HepG2 (cell line): ENCODE data around the gene POLN. TPM values are rescaled to one million over a fixed set of nuclear protein-coding genes. Genes with fewer than 3 reads are reported as not detected.

Experiments used
- ATRX ChIP-seq: sonication (generic); formaldehyde crosslinking; IDR thresholded peaks from 2 replicates; pipeline ENCODE4 v1.4.0; 2020; ENCODE audit warnings: missing genetic modification reagents, borderline replicate concordance
- ERF ChIP-seq: IDR thresholded peaks from 2 replicates; pipeline ENCODE4 v1.6.1; 2018; ENCODE audit warnings: missing biosample characterization, missing genetic modification reagents
- FOSL1 ChIP-seq: sonication (generic); formaldehyde crosslinking; IDR thresholded peaks from 2 replicates; pipeline ENCODE4 v1.9.0; 2021; ENCODE audit warnings: missing genetic modification reagents, borderline replicate concordance
- HDAC2 ChIP-seq: sonication (generic); formaldehyde crosslinking; IDR thresholded peaks from 2 replicates; pipeline ENCODE4 v1.4.0; 2020; ENCODE audit warnings: missing genetic modification reagents
- HNRNPL ChIP-seq: fragments of 200-400 bp; formaldehyde crosslinking; IDR thresholded peaks from 2 replicates; pipeline ENCODE4 v1.6.1; 2017; ENCODE audit warnings: mild to moderate bottlenecking, low read depth, low read length
- MIXL1 ChIP-seq: IDR thresholded peaks from 2 replicates; pipeline ENCODE4 v1.6.1; 2016
- NCOR1 ChIP-seq: fragments of 200-600 bp; sonication (generic); IDR thresholded peaks from 2 replicates; pipeline ENCODE4 v1.7.0; 2017; ENCODE audit warnings: antibody characterized with exemption, low read length, borderline replicate concordance
- NFYC ChIP-seq: IDR thresholded peaks from 2 replicates; pipeline ENCODE4 v1.6.1; 2016; ENCODE audit warnings: missing genetic modification reagents, missing compliant biosample characterization
- PHB2 ChIP-seq: fragments of 450-650 bp; IDR thresholded peaks from 2 replicates; pipeline ENCODE4 v1.6.1; 2018; ENCODE audit not compliant: partially characterized antibody
- RAD21 ChIP-seq: fragments of 450-650 bp; formaldehyde crosslinking; IDR thresholded peaks from 2 replicates; pipeline ENCODE4 v1.5.0; 2020; ENCODE audit warnings: mild to moderate bottlenecking
- SALL2 ChIP-seq: sonication (generic); formaldehyde crosslinking; IDR thresholded peaks from 2 replicates; pipeline ENCODE4 v1.8.1; 2023; ENCODE audit warnings: mild to moderate bottlenecking, missing genetic modification reagents, inconsistent platforms
- SIN3A ChIP-seq: IDR thresholded peaks from 2 replicates; pipeline ENCODE4 v1.6.1; 2011; ENCODE audit warnings: low read depth, mild to moderate bottlenecking, control low read depth, low read length, borderline replicate concordance
- SNAPC2 ChIP-seq: sonication (generic); formaldehyde crosslinking; IDR thresholded peaks from 2 replicates; pipeline ENCODE4 v1.8.1; 2022; ENCODE audit warnings: mild to moderate bottlenecking, missing genetic modification reagents
- SOX13 ChIP-seq, 3 experiments: fragments of 450-650 bp in 1 of 3; sonication (generic) in 1 of 3; formaldehyde crosslinking in 1 of 3; IDR thresholded peaks in 2 of 3; conservative IDR thresholded peaks in 1 of 3; 2 replicates each; pipeline versions ENCODE4 v1.5.0 to v1.6.1; 2016 to 2020; ENCODE audit warnings: antibody characterized with exemption in 1 of 3, mild to moderate bottlenecking in 1 of 3, missing compliant biosample characterization in 1 of 3, missing genetic modification reagents in 1 of 3, moderate library complexity in 1 of 3
- XRCC5 ChIP-seq: fragments of 200-400 bp; formaldehyde crosslinking; optimal IDR thresholded peaks from 2 replicates; pipeline ENCODE3; 2017; ENCODE audit warnings: mild to moderate bottlenecking, low read length
- ZFP37 ChIP-seq: sonication (generic); formaldehyde crosslinking; IDR thresholded peaks from 2 replicates; pipeline ENCODE4 v1.4.0; 2020; ENCODE audit warnings: missing genetic modification reagents, borderline replicate concordance
- ZNF205 ChIP-seq: IDR thresholded peaks from 2 replicates; pipeline ENCODE4 v1.6.1; 2018; ENCODE audit warnings: missing biosample characterization, missing genetic modification reagents
- ZNF260 ChIP-seq: sonication (generic); formaldehyde crosslinking; IDR thresholded peaks from 2 replicates; pipeline ENCODE4 v1.4.0; 2020; ENCODE audit warnings: missing genetic modification reagents, low read depth, mild to moderate bottlenecking, borderline replicate concordance
- ZNF331 ChIP-seq: sonication (generic); formaldehyde crosslinking; IDR thresholded peaks from 2 replicates; pipeline ENCODE4 v1.4.0; 2020; ENCODE audit warnings: missing genetic modification reagents
- ZNF354B ChIP-seq: sonication (generic); formaldehyde crosslinking; IDR thresholded peaks from 2 replicates; pipeline ENCODE4 v1.8.0; 2022; ENCODE audit warnings: mild to moderate bottlenecking, missing genetic modification reagents
- ZNF501 ChIP-seq: sonication (generic); formaldehyde crosslinking; IDR thresholded peaks from 2 replicates; pipeline ENCODE4 v1.5.1; 2020; ENCODE audit warnings: mild to moderate bottlenecking, moderate library complexity, missing genetic modification reagents
- ZNF557 ChIP-seq: sonication (generic); formaldehyde crosslinking; IDR thresholded peaks from 2 replicates; pipeline ENCODE4 v1.4.0; 2020; ENCODE audit warnings: missing genetic modification reagents
- ZNF7 ChIP-seq: IDR thresholded peaks from 2 replicates; pipeline ENCODE4 v1.6.1; 2016; ENCODE audit warnings: missing biosample characterization, missing genetic modification reagents
- ZNF775 ChIP-seq: sonication (generic); formaldehyde crosslinking; IDR thresholded peaks from 2 replicates; pipeline ENCODE4 v1.4.0; 2020; ENCODE audit warnings: missing genetic modification reagents, mild to moderate bottlenecking, moderate library complexity, borderline replicate concordance
- ZSCAN31 ChIP-seq: sonication (generic); formaldehyde crosslinking; IDR thresholded peaks from 2 replicates; pipeline ENCODE4 v1.5.0; 2020; ENCODE audit warnings: low read depth, mild to moderate bottlenecking, missing genetic modification reagents
- polyA plus RNA-seq, 8 experiments: library from polyadenylated mRNA; depleted of rRNA in 3 of 8; stranded (reverse) in 7 of 8; unstranded in 1 of 8; fragments of >200 nt; fragmentation: Illumina TruSeq in 4 of 8; extraction: Trizol in 4 of 8; gene quantifications; 2 replicates each; pipeline versions ENCODE4 v1.2.1 to v1.2.3, GENCODE V29; 2011 to 2016; ENCODE audit warnings: low read depth in 4 of 8, missing spikeins in 1 of 8, mixed read lengths in 1 of 8; ENCODE audit not compliant: insufficient read depth in 1 of 8
- total RNA-seq, 5 experiments: library from RNA; depleted of rRNA; stranded (reverse); fragments of >200 nt; fragmentation: Illumina TruSeq; extraction: Trizol; gene quantifications; 2 replicates each; pipeline ENCODE4 v1.2.3, GENCODE V29; 2016; ENCODE audit warnings: low read depth in 1 of 5
- TF ChIP-seq, protein P1 (sequence below): fragments of 450-650 bp; IDR thresholded peaks from 2 replicates; pipeline ENCODE4 v1.6.1; 2017
- TF ChIP-seq, protein P2 (sequence below): sonication (generic); formaldehyde crosslinking; IDR thresholded peaks from 2 replicates; pipeline ENCODE4 v1.4.0; 2020; ENCODE audit warnings: mild to moderate bottlenecking, low read depth, missing genetic modification reagents
- TF ChIP-seq, protein P3 (sequence below): sonication (generic); formaldehyde crosslinking; IDR thresholded peaks from 2 replicates; pipeline ENCODE4 v1.5.0; 2020; ENCODE audit warnings: mild to moderate bottlenecking, missing genetic modification reagents, moderate library complexity
- TF ChIP-seq, protein P4 (sequence below): sonication (generic); formaldehyde crosslinking; IDR thresholded peaks from 2 replicates; pipeline ENCODE4 v1.5.0; 2020; ENCODE audit warnings: missing genetic modification reagents

The POLN gene
- total and polyA plus RNA-seq, 2 of the 13 experiments (the other 11 are each of a cell fraction or from before 2014, with no cell fraction given), result 0.93 to 1.5 TPM

DNA sequence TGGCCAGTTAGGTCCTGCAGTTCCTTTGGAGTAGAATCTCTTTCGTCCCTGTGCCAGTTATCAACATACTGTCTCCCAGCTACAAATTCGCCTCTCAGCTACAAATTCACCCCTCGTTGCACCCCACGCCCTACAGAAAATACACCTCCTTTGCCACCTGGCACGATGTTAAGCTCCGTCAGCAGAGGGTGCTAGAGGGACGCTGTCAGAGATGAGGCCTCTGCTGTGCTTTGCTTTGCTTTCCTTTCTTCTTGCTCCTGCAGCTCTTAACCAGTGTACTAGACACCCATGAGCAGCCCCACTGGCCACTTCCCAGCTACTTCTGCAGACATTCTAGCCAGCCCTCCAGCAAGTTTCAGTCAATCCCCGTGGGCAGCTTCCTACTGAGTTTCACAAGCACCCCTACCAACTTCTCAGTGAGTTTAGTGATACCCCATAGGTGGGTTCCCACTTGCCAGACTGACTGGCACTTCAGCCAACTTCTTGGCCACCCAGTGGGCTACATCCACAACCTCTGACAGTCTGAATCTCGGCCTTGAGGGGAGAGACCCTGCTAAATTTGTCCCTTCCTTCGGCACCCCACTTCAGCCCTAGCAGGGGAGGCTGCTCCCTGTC is 21.8 kb downstream of the POLN start (continued):
- TF ChIP-seq, protein P1, sequence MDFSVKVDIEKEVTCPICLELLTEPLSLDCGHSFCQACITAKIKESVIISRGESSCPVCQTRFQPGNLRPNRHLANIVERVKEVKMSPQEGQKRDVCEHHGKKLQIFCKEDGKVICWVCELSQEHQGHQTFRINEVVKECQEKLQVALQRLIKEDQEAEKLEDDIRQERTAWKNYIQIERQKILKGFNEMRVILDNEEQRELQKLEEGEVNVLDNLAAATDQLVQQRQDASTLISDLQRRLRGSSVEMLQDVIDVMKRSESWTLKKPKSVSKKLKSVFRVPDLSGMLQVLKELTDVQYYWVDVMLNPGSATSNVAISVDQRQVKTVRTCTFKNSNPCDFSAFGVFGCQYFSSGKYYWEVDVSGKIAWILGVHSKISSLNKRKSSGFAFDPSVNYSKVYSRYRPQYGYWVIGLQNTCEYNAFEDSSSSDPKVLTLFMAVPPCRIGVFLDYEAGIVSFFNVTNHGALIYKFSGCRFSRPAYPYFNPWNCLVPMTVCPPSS, result no peak
- TF ChIP-seq FOSL1 (CRISPR knock-in tag) (no peak), RAD21 (CRISPR knock-in tag) (peak; percentile 83), HDAC2 (CRISPR knock-in tag) (no peak), NCOR1 (no peak), SNAPC2 (CRISPR knock-in tag) (no peak), MIXL1 (no peak), SOX13 (IDR thresholded peaks at IDR 0.05) (no peak), SOX13 (CRISPR knock-in tag; conservative IDR thresholded peaks at IDR 0.05 in 1 of 2, IDR thresholded peaks at IDR 0.05 in 1 of 2) (no peak), PHB2 (no peak), ZNF260 (no peak), NFYC (no peak), ZSCAN31 (CRISPR knock-in tag) (no peak), ZNF331 (0 out of 2 replicates have a peak, but pooled peaks have one; percentile 29), ZNF557 (no peak), HNRNPL (no peak), ZNF7 (no peak), XRCC5 (peak; percentile 64), SIN3A (no peak), ZNF205 (CRISPR knock-in tag) (no peak), ZNF775 (no peak), ATRX (CRISPR knock-in tag) (no peak), SALL2 (CRISPR knock-in tag) (no peak), ZNF501 (0 out of 2 replicates have a peak, but pooled peaks have one; percentile 22), ZNF354B (CRISPR knock-in tag) (no peak), ZFP37 (CRISPR knock-in tag) (no peak), ERF (CRISPR knock-in tag) (no peak)
- TF ChIP-seq, protein P2, sequence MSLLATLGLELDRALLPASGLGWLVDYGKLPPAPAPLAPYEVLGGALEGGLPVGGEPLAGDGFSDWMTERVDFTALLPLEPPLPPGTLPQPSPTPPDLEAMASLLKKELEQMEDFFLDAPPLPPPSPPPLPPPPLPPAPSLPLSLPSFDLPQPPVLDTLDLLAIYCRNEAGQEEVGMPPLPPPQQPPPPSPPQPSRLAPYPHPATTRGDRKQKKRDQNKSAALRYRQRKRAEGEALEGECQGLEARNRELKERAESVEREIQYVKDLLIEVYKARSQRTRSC (CRISPR knock-in tag), result no peak
- TF ChIP-seq, protein P3, sequence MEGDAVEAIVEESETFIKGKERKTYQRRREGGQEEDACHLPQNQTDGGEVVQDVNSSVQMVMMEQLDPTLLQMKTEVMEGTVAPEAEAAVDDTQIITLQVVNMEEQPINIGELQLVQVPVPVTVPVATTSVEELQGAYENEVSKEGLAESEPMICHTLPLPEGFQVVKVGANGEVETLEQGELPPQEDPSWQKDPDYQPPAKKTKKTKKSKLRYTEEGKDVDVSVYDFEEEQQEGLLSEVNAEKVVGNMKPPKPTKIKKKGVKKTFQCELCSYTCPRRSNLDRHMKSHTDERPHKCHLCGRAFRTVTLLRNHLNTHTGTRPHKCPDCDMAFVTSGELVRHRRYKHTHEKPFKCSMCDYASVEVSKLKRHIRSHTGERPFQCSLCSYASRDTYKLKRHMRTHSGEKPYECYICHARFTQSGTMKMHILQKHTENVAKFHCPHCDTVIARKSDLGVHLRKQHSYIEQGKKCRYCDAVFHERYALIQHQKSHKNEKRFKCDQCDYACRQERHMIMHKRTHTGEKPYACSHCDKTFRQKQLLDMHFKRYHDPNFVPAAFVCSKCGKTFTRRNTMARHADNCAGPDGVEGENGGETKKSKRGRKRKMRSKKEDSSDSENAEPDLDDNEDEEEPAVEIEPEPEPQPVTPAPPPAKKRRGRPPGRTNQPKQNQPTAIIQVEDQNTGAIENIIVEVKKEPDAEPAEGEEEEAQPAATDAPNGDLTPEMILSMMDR, result peak; percentile 96
- TF ChIP-seq, protein P4, sequence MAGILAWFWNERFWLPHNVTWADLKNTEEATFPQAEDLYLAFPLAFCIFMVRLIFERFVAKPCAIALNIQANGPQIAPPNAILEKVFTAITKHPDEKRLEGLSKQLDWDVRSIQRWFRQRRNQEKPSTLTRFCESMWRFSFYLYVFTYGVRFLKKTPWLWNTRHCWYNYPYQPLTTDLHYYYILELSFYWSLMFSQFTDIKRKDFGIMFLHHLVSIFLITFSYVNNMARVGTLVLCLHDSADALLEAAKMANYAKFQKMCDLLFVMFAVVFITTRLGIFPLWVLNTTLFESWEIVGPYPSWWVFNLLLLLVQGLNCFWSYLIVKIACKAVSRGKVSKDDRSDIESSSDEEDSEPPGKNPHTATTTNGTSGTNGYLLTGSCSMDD (CRISPR knock-in tag), result no peak
